GM19468 (cell line): ENCODE measurements around the gene LY6G5C.
A peak's percentile ranks its signal among the peaks of the same experiment; 100 is the strongest.

Experiments used
- ATAC-seq: cut with Tn5 transposase; IDR thresholded peaks from one replicate; pipeline ENCODE4 v1.9.1; 2021; ENCODE audit warnings: mild to moderate bottlenecking, moderate library complexity, moderate number of reproducible peaks; ENCODE audit not compliant: unreplicated experiment; ENCODE audit errors: extremely low read depth

LY6G5C gene

GRCh38 chr6:31692353-31692752 is 11.5 kb upstream of the LY6G5C start:
- no peak for ATAC-seq

GRCh38 chr6:31691564-31692108 is 10.8 kb upstream of the LY6G5C start:
- no peak for ATAC-seq

DNA sequence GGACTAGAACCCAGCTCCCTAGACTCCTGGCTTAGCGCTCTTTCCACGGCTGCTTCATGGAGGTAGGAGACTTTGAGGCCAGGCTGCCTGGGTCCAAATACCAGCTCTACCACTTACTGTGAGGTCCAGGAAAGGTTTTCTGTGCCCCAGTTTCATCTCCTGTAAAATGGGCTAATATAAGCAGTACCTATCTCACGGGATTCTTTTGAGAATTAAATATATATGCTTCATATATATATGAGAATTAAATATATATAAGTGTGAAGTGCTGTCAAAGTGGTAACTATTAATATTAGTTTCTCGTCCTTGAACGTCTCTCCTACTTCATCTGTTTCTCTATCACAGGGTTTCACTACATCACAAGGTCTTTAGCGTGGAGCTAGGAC is 10.2 kb upstream of the LY6G5C start:
- ATAC-seq = no peak

DNA sequence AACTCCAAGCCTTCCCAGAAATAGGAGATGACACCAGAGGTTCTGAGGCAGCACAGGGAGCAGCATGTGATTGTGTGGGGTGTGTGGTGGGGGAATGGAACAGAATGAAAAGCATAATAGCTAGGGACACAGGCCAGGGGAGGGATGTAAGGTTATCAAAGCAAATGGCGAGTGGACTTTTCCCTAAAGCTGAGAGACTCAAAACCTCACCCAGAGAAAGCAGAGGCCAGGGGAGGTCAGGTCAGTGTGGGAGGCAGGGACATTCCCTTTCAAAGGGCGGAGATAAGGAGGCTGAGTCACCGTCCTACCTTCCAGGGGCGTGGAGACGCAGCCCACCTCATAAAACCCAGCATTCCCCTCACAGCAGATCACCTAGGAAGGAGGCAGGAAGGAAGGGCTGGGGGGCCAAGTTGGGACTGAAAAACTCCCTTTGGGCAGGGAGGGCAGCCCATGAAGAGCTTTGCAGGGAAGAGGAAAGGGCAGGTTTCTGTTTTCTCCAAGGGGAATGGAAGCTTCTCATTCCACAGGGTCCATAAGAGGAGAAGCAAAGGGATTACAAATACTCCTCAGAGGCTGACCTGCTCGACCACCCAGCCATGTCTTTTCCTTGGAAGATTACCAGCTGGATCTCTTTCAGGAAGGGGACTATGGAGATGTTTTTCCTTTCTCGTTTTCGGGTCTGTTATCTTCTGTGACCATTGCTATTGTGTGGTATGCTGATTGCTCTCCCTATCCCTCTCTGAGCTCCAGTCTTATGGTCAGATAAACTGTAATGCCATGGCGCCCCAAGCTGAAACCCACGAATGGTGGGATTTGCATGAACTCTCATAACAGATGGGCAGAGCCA is 9.6 kb upstream of the LY6G5C start:
- ATAC-seq = no peak

DNA sequence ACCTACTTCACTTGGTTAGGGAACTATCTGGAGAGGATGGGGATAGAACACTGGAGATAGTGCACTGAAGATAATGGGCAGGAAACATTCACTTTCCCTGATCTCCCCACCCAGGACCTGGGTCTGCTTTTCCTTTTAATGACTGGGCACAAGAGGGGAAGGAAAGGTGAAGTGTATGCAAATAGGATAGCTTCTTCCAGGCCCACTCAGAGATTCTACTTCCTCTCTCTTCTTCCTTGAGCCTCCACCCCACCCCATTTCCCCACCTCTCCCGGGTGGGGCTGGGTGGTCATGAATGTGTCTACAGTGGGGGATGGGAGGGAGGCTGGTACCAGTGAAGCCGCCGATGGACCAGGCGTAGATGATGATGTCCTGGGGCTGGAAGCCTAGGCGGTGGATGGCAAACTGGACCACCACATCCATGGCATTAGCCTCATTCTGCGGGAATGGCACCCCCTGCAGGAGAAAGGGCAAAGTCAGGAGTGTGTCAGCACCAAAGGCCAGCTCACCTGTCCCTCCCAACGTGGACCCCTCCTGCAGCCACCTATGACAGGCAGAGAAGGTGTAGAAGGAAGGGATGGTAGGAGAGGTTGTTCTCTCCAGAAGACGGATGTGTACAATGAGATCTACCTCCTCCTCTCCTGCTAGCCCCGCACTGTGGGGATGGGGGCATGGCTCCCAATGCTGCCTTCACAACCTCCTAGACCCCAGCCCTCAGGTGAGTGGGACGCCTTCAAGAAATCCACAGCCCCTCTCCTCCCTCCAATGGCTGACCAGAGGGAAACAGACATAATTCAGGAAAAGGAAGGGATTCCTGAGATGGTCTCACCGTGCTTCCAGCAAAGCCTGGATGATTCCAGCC is 8.6 kb upstream of the LY6G5C start:
- ATAC-seq = no peak

- ATAC-seq = no peak
These were observed 7.2 kb upstream of the LY6G5C start for GRCh38 chr6:31687860-31688693.

- ATAC-seq = no peak
These were observed 6.5 kb upstream of the LY6G5C start for GRCh38 chr6:31687321-31687720.

- no peak for ATAC-seq
These were observed 5.6 kb upstream of the LY6G5C start for GRCh38 chr6:31686483-31686882.

DNA sequence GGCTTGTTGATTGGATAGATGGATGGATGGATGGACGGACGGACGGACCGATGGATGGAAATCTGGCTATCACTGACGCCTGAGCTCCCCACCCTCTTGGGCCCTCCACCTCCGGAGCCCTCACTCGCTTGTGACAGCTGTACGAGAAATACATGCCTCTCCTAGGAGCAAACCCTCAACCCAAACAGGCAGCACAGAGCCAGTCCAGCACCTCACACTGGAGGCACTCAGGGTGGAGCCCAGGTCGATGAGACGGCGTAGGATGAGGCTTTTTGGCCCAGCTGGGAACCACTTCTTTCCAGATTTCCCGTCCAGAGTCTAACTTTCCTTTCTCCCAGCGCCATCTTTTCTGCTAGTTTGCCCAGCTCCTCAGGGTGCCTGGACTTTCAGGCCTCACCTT is 2.7 kb upstream of the LY6G5C start:
- no peak for ATAC-seq

- ATAC-seq = no peak
These were observed 336 bp upstream of the LY6G5C start for GRCh38 chr6:31681135-31681671.

- no peak for ATAC-seq
These were observed 2.9 kb downstream of the LY6G5C start for GRCh38 chr6:31677955-31678354.

DNA sequence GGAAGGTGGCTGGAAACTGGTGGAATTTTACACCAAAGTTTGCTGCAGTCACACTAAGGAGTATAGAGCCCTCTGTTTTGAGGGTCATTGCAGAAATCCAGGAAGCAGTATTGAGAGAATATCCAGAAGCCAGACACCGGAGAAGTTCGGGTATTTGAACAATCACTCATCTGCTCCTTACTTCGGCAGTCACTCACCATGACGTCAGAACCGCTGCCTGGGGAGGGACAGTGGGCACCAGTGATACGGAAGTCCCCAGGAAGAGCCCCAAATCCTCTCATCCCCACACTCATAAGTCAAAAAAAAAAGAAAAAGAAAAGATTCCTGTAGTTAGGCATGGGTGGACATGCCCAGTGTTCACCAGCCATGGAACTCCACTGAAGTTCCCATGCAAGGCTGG is 4.0 kb downstream of the LY6G5C start:
- ATAC-seq = no peak

DNA sequence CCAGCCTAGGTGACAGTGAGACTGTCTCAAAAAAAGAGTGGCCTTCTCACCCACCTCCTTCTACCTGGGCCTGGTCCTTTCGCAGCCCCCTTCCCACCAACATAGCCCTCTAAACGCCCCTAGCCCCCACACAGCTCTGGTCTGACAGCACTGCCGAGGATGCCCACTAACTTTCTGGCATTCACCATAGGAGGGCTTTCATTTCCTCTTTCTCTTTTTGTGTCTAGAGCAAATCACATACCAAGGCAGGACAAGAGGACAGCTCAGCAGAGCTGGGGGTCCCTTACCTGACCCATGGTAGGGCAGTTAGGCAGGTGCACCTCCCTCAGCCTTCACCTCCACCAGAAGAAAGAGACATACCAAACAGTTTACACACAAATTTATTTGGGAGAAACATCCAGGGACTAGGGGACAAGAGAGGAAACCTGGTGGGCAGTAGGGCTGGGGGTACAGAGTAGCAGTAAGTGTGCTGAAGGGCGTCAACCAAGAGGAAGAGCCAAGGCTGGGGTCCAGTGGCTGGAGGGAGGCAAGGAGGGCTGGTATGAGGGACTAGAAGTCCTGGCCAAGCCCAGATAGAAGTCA is 4.5 kb downstream of the LY6G5C start:
- no peak for ATAC-seq

GRCh38 chr6:31669676-31670075 is 11.2 kb downstream of the LY6G5C start, which contains the start of gene LY6G5B:
Gene LY6G5B, plus strand, starts transcription at chr6:31669976. Its CDS starts 975 bp downstream, at chr6:31670951.
- no peak for ATAC-seq

- no peak for ATAC-seq
These were observed 14.4 kb downstream of the LY6G5C start for GRCh38 chr6:31666337-31666965.

DNA sequence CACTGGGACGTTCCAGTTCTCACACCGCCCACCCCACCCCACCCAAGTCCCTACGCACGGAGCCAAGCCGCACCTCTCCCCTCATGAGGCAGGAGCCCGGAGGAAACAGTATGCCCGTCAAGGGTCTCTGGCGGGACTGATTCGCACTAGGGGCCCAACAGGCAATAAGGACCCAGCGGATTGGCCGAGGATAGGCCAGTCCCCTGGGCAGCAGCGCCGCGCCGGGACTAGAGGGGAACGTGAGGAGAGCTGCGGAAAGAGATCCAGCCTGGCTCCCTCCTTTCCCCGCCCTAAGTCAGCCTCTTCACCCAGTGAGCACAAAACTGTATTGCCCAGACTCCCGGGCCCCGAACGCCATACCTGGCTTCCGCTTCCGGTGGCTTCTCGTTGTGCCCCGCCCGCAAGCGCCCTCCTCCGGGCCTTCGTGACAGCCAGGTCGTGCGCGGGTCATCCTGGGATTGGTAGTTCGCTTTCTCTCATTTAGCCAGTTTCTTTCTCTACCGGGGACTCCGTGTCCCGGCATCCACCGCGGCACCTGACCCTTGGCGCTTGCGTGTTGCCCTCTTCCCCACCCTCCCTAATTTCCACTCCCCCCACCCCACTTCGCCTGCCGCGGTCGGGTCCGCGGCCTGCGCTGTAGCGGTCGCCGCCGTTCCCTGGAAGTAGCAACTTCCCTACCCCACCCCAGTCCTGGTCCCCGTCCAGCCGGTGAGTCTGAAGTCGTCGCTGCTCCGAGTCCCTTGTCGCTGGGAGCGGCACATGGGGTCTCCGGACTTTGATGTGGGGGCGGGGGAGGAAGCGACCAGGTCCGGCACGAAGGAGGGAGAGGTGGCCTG is 15.1 kb downstream of the LY6G5C start, which contains the start of gene CSNK2B:
Gene CSNK2B, plus strand, starts transcription at position 580 of the 836 bp plus-strand sequence. CDS start 752 bp downstream, outside the sequence.
- peak; percentile 78 for ATAC-seq

DNA sequence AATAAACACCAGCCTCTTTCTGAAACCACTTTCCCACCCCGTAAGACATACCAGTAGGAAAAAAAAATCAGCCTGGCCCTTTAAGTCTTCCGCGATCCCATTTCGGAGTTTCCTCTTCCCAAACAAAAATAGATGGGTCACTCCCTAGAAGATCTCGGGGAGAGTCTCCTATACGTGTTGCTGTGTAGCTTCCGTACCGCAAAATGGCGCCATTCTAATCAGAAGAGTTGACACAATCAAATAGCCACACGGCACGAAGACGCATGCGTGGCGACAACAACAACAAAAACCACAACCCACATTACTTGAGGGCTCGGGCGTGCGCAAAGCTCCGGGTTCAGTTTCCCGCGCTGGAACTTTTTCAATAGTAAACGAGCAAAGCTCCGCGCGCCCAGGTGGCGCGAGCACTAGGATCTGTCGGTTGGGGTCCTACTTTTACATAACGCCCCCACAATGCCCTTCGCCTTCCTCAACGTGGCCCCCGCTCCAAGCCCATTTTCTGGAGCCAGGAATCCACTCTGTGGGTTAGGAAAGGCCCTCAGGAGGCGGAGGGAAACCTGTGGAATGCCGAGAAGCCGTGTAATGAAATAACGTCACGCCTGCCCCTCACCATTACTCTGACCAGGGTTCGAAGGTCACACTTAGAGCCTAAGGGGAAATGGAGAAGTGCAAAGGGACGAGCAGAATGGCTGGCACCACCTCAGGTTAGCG is 15.9 kb downstream of the LY6G5C start, which contains the start of gene GPANK1:
Gene GPANK1, minus strand, starts transcription at position 208 of the 711 bp plus-strand sequence. CDS start 519 bp downstream, outside the sequence.
- ATAC-seq = no peak
